Right lobe of liver (tissue), 6 donors: Measurements from ENCODE around the gene OGT. TPM values are rescaled to one million over a fixed set of nuclear protein-coding genes. Genes with fewer than 3 reads are reported as not detected.
A peak's percentile ranks its signal among the peaks of the same experiment; 100 is the strongest.

Experiments used
- ATAC-seq, 4 donors: fragments of 200-7000 bp; cut with Tn5 transposase; one replicate each; pipeline ENCODE4 v1.9.1; 2020; ENCODE audit warnings: mild to moderate bottlenecking in 4 of 4, moderate library complexity in 4 of 4
- DNase-seq, 3 donors: peaks; one replicate each; pipeline ENCODE4 v3.0.0-alpha.2; 2020
- H3K27ac ChIP-seq, 3 donors: fragments of 200-600 bp; one replicate each; pipeline ENCODE4 v1.8.0; 2022
- H3K27me3 ChIP-seq, 2 donors: fragments of 200-600 bp; one replicate each; pipeline ENCODE4 v1.8.0; 2022
- H3K36me3 ChIP-seq, 4 donors: fragments of 200-600 bp; sonication (generic) in 1 of 4; one replicate each; pipeline versions ENCODE4 v1.5.1 to v1.8.0; 2017 to 2022; ENCODE audit warnings: control low read depth in 1 of 4
- H3K4me1 ChIP-seq, 4 donors: fragments of 200-600 bp; sonication (generic) in 1 of 4; one replicate each; pipeline versions ENCODE4 v1.5.1 to v1.8.0; 2017 to 2022; ENCODE audit warnings: control low read depth in 1 of 4
- H3K4me3 ChIP-seq, 3 donors: fragments of 200-600 bp; one replicate each; pipeline ENCODE4 v1.8.0; 2022
- H3K9me3 ChIP-seq, 4 donors: fragments of 200-600 bp; sonication (generic) in 1 of 4; one replicate each; pipeline versions ENCODE4 v1.5.1 to v1.8.0; 2017 to 2022; ENCODE audit warnings: control low read depth in 1 of 4
- POLR2A ChIP-seq: fragments of 450-650 bp; IDR thresholded peaks from one replicate; pipeline ENCODE4 v1.6.1; 2017; ENCODE audit warnings: antibody characterized with exemption, mild to moderate bottlenecking
- WGBS: methylation state at CpG from one replicate; pipeline ENCODE4 v1.1.6; 2018; ENCODE audit warnings: low coverage, low lambda C conversion rate; ENCODE audit not compliant: insufficient coverage; ENCODE audit errors: missing lambda C conversion rate; 5-methylcytosine and 5-hydroxymethylcytosine counted together
- intact Hi-C, 2 donors: fragments of 100-400 bp; cut with DNase I; formaldehyde crosslinking; loops; one replicate each; pipeline versions ENCODE4 v1.11.2 to v1.14.1; 2022
- total RNA-seq, 6 experiments: library from RNA; depleted of rRNA in 2 of 6; stranded (reverse); fragments of >200 nt in 2 of 6; fragmentation: NEBNext Ultra II Directional in 3 of 6; extraction: Animal tissue kit (Norgen Biotek cat#: 25700) in 3 of 6; gene quantifications; one replicate each; pipeline versions ENCODE4 v1.1.0 to v1.2.4, GENCODE V29; 2016 to 2023
- TF ChIP-seq, protein P1 (sequence below), 4 donors: fragments of 200-600 bp in 3 of 4; fragments of 450-650 bp in 1 of 4; IDR thresholded peaks; one replicate each; pipeline versions ENCODE4 v1.5.1 to v1.8.0; 2016 to 2022; ENCODE audit warnings: antibody characterized with exemption in 4 of 4, mild to moderate bottlenecking in 2 of 4
- donor health status: DM: no; HTN: yes; CAD: no.
- donor health status: DM: no; HTN: no; CAD: no.
- donor health status: DM: no; HTN: no; CAD: no.
- donor health status: DM: no; HTN: yes; CAD: no.
- donor health status: DM: no; HTN: yes; CAD: no.

Gene OGT
- total RNA-seq, 6 experiments from 2014 or later, result 35.5 to 67.0 (median 44.5) TPM

DNA sequence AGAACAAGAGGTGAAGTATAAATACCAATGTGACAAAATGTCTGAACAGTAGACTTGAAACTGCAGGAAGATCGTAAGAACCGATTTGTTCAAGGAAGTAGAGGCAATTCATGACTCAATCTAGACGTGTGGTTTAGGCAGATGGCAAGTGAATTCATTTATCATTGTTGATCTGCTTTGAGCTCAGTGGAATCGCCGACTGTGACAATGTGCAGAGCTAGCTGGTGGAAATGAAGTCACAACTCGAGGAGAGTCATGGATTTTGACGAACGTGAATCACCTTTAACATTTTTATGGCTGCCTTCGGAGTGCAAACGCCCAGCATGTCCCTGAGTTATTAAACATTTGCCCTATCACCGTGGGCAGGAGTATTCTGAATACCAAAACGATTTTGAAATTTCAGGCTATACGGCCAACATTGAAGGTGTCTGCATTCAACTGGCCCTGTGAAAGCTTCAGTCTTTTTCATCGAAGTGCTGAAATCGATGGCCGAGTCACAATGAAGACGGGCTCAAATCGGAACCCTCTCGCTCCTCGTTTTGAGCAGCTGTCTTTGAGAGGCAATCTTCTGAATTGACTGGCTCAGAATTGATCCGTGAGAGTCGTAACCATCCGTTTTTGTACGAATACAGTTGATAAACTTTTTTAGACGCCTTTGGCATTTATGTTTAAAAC is 689 bp upstream of the OGT start:
- H3K9me3 ChIP-seq, result no peaks in the 10 kb centered on the region
- intact Hi-C loops, result no loop called here
- 18% methylated on average over 19 of the region's 25 CpGs for WGBS
- peak overlapping the region; percentile 81 to 89 (median 86) for H3K27ac ChIP-seq
- no peaks in the 10 kb centered on the region for H3K36me3 ChIP-seq
- H3K27me3 ChIP-seq, result no peaks in the 10 kb centered on the region
- TF ChIP-seq, protein P1, sequence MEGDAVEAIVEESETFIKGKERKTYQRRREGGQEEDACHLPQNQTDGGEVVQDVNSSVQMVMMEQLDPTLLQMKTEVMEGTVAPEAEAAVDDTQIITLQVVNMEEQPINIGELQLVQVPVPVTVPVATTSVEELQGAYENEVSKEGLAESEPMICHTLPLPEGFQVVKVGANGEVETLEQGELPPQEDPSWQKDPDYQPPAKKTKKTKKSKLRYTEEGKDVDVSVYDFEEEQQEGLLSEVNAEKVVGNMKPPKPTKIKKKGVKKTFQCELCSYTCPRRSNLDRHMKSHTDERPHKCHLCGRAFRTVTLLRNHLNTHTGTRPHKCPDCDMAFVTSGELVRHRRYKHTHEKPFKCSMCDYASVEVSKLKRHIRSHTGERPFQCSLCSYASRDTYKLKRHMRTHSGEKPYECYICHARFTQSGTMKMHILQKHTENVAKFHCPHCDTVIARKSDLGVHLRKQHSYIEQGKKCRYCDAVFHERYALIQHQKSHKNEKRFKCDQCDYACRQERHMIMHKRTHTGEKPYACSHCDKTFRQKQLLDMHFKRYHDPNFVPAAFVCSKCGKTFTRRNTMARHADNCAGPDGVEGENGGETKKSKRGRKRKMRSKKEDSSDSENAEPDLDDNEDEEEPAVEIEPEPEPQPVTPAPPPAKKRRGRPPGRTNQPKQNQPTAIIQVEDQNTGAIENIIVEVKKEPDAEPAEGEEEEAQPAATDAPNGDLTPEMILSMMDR (IDR thresholded peaks at IDR 0.05), result no peak
- TF ChIP-seq POLR2A, result no peak
- ATAC-seq (peak; percentile 21 to 29 (median 22)), DNase-seq (no peak)
- H3K4me3 ChIP-seq, result peak overlapping the region; percentile 35 to 69 (median 66)
- peaks cover 0 to 4% (median 0%) of the 10 kb centered on the region in 4 donors for H3K4me1 ChIP-seq

- Histone ChIP-seq H3K9me3 (no peaks in the 10 kb centered on the region), H3K4me3 (peak overlapping the region; percentile 35 to 69 (median 66)), H3K27ac (peak overlapping the region; percentile 75 to 89 (median 81)), H3K4me1 (peaks cover 0 to 5% (median 2%) of the 10 kb centered on the region in 4 donors), H3K36me3 (no peaks in the 10 kb centered on the region), H3K27me3 (no peaks in the 10 kb centered on the region)
- TF ChIP-seq, protein P1 (IDR thresholded peaks at IDR 0.05), result no peak
- no peak for TF ChIP-seq POLR2A
- DNase-seq (no peak), ATAC-seq (peak in 1 of 4 donors; percentile 3)
- WGBS, result 12% methylated on average over 12 of the region's 12 CpGs
- intact Hi-C loops, result no loop called here
These were observed 579 bp downstream of the OGT start for GRCh38 chrX:71533516-71533850.

DNA sequence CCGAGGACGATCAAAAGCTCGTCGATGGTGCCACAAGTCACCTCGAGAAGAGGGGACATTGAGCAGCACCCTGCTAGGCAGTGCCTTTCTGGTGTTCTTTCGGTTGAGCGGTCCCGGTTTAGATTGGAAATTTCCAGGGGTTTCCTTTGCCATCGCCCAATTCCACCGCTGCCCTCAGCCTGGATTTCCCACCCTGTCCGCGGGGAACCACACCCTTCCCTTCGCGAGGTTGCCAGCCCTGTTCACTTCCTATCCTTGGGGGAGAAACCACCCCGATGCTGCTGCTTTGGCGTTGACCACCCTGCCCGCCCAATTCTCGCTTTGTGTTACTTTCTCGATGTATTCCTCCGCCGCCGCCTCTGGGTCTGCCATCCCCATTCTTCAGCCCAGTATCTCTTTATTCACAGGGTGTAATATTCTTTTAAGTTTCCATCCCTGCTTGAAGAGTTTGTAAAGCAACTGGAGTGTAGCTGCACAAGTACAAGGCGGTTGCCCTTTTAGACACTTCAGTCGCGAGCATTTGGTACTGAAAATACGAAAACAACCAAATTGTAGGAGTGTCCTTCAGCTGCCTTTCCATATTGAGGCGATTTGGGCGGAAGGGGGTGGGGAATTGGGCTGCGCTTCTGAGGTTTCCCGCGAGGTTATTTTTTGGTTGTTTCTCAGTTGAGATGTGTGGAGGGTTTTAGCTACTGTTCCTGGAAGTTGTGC is 1.1 kb downstream of the OGT start:
- Histone ChIP-seq H3K4me3 (peak overlapping the region; percentile 35 to 69 (median 66)), H3K27me3 (no peaks in the 10 kb centered on the region), H3K4me1 (peaks cover 0 to 7% (median 2%) of the 10 kb centered on the region in 4 donors), H3K36me3 (no peaks in the 10 kb centered on the region), H3K27ac (peak overlapping the region; percentile 75 to 89 (median 81)), H3K9me3 (no peaks in the 10 kb centered on the region)
- peak; percentile 18 to 40 (median 29) for ATAC-seq
- DNase-seq, result peak; percentile 31 to 59 (median 56)
- intact Hi-C loops, result no loop called here
- TF ChIP-seq, protein P1 (IDR thresholded peaks at IDR 0.05), result no peak
- TF ChIP-seq POLR2A, result peak; percentile 13
- WGBS, result 24% methylated on average over 23 of the region's 31 CpGs

DNA sequence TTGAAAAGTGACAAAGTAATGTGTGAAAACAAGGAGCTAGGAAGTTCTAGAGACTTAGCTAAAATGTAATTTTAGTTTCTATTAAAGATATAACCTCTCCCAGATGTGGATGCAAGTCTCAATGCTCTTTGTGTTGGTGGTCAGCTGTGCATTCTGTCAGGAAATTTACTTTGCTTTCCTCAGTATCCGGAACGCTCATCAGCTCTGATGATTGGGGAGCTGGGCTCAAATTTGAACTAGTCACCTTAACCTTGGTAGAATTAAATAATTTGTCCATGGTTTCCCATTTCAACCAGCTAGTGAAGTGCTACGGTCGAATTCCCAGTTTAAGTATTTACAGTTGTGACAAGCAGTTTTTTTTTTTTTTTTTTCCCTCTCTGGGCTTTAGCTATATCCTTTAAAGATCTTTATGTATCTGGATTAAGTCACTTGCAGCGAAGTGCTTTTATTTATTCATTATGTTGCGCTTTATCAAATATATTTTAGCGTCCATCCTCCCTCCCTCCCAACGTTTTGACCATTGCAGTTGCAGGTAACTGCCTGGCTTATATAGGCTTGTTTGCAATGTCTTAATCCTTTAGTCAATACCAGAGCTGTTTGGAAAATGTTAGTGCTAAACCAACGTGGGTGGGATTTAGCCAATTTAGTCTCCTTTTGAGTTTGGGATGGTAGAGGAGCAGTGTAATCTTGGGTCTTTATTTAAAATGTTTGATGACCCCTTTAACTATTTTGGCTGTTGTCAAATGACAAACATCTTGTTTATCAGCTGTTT is 2.1 kb downstream of the OGT start:
- Histone ChIP-seq H3K36me3 (no peaks in the 10 kb centered on the region), H3K9me3 (no peaks in the 10 kb centered on the region), H3K4me1 (peaks cover 0 to 16% (median 2%) of the 10 kb centered on the region in 4 donors), H3K27me3 (no peaks in the 10 kb centered on the region), H3K4me3 (peak overlapping the region; percentile 35 to 69 (median 66)), H3K27ac (peak overlapping the region in 1 of 3 donors; percentile 75)
- no peak for DNase-seq
- WGBS, result 22% methylated on average over 9 of the region's 9 CpGs
- ATAC-seq, result no peak
- TF ChIP-seq, protein P1 (IDR thresholded peaks at IDR 0.05), result no peak
- intact Hi-C loops, result no loop called here
